BJ (cell line): ENCODE measurements around the gene GBP2. TPM values are rescaled to one million over a fixed set of nuclear protein-coding genes. Genes with fewer than 3 reads are reported as not detected.

Experiments
- CTCF ChIA-PET: fragments of 350-600 bp; formaldehyde crosslinking; extraction: SDS; loops from one replicate; lab custom pipeline; 2021; ENCODE audit warnings: antibody characterized with exemption, inconsistent platforms; lab: Yijun Ruan, JAX
- POLR2A ChIA-PET: fragments of 300-600 bp; sonication (Branson Sonifier 250); formaldehyde crosslinking; extraction: SDS; loops from one replicate; lab custom pipeline; 2021; ENCODE audit warnings: antibody characterized with exemption; lab: Charles Lee
- DNase-seq: peaks from one replicate; pipeline ENCODE4 v3.0.0-alpha.2; 2011; ENCODE audit warnings: low read depth
- H3K27me3 ChIP-seq: 2 replicates; pipeline ENCODE4 v1.6.0; 2011; ENCODE audit warnings: low read length; ENCODE audit not compliant: control insufficient read depth, insufficient read depth
- H3K36me3 ChIP-seq: 2 replicates; pipeline ENCODE4 v1.5.1; 2011; ENCODE audit warnings: low read length; ENCODE audit not compliant: control insufficient read depth, insufficient read depth
- H3K4me3 ChIP-seq: 2 replicates; pipeline ENCODE4 v1.5.1; 2011; ENCODE audit warnings: low read depth, mild to moderate bottlenecking, control low read depth, low read length
- polyA plus RNA-seq: library from polyadenylated mRNA; depleted of rRNA; stranded (reverse); fragments of >200 nt; gene quantifications from 2 replicates; pipeline ENCODE4 v1.2.3, GENCODE V29; 2011
- TF ChIP-seq, protein P1 (sequence below): IDR thresholded peaks from 2 replicates; pipeline ENCODE4 v1.5.1; 2011; ENCODE audit warnings: low read depth, mild to moderate bottlenecking, control low read depth, inconsistent platforms, low read length, moderate library complexity; ENCODE audit not compliant: insufficient read depth

The GBP2 gene
- polyA plus RNA-seq, 1 experiment, result 7.8 TPM

GRCh38 chr1:89112871-89113613 lies 12.9 kb downstream of the GBP2 start:
- ChIA-PET POLR2A (no interaction called here), CTCF (no interaction called here)
- H3K27me3 ChIP-seq, result no peaks in the 10 kb centered on the region
- H3K36me3 ChIP-seq, result 0 out of 2 replicates have a peak, but pooled peaks cover 2% of the 10 kb centered on the region
- TF ChIP-seq, protein P1, sequence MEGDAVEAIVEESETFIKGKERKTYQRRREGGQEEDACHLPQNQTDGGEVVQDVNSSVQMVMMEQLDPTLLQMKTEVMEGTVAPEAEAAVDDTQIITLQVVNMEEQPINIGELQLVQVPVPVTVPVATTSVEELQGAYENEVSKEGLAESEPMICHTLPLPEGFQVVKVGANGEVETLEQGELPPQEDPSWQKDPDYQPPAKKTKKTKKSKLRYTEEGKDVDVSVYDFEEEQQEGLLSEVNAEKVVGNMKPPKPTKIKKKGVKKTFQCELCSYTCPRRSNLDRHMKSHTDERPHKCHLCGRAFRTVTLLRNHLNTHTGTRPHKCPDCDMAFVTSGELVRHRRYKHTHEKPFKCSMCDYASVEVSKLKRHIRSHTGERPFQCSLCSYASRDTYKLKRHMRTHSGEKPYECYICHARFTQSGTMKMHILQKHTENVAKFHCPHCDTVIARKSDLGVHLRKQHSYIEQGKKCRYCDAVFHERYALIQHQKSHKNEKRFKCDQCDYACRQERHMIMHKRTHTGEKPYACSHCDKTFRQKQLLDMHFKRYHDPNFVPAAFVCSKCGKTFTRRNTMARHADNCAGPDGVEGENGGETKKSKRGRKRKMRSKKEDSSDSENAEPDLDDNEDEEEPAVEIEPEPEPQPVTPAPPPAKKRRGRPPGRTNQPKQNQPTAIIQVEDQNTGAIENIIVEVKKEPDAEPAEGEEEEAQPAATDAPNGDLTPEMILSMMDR, result no peak
- DNase-seq, result no peak
- H3K4me3 ChIP-seq, result no peak overlapping the region

- POLR2A ChIA-PET, result no interaction called here
- CTCF ChIA-PET, result no interaction called here
- H3K27me3 ChIP-seq, result no peaks in the 10 kb centered on the region
- no peak overlapping the region for H3K4me3 ChIP-seq
- H3K36me3 ChIP-seq, result no peaks in the 10 kb centered on the region
- no peak for DNase-seq
- TF ChIP-seq, protein P1, result no peak
These were observed 21.2 kb downstream of the GBP2 start for GRCh38 chr1:89104687-89105086.

DNA sequence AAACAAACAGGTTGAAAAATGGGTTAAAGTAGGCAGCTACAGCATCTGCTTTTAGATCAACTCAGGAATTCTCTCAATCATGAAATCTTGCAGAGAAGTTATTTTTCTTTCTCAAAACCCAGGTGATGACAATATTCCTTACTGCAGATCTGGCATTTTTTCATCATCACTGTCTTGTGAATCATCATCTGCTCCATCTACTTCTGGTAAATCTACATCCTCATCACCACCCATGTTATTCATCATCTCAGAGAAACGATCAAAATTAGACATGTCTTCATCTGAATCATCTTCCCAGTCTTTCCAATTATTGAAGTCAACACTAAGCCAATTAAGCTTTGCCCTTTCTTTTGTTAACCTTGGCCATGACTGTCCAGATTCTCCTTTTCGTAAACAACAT lies 21.8 kb downstream of the GBP2 start:
- POLR2A ChIA-PET, result no interaction called here
- CTCF ChIA-PET, result no interaction called here
- no peak for DNase-seq
- no peak overlapping the region for H3K4me3 ChIP-seq
- H3K36me3 ChIP-seq, result no peaks in the 10 kb centered on the region
- H3K27me3 ChIP-seq, result no peaks in the 10 kb centered on the region
- TF ChIP-seq, protein P1, result no peak

DNA sequence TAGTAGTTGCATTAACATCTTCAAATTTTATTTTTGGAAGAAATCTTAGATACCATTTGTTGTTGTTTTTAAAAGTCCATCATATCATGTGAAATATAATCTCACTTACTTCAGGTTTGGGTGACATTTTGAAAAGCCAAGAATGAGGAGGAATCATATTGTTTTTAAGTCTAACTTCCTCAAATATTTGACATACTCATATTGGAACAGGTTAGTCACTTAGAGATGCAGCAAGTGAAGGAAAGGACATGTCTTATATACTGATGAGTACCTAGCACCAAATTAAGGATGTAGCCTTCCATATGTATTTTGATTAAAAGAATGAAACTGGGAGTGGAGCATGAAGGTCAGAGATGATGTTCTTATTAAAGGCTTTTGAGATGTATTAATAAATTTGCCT lies 23.9 kb downstream of the GBP2 start:
- Histone ChIP-seq H3K36me3 (no peaks in the 10 kb centered on the region), H3K27me3 (no peaks in the 10 kb centered on the region), H3K4me3 (no peak overlapping the region)
- TF ChIP-seq, protein P1, result no peak
- POLR2A ChIA-PET, result no interaction called here
- DNase-seq, result no peak
- CTCF ChIA-PET, result no interaction called here

- DNase-seq, result no peak
- ChIA-PET CTCF (interaction anchor here (1.4 kb wide), 1 partner anchor 15 kb away, joined by 4 read pairs; no protein-coding TSS in a partner anchor), POLR2A (no interaction called here)
- H3K36me3 ChIP-seq, result no peaks in the 10 kb centered on the region
- TF ChIP-seq, protein P1, result no peak
- no peaks in the 10 kb centered on the region for H3K27me3 ChIP-seq
- H3K4me3 ChIP-seq, result no peak overlapping the region
These were observed 25.5 kb downstream of the GBP2 start for GRCh38 chr1:89100412-89100811.
